Adrenal gland (tissue), 12 donors: Measurements from ENCODE around the gene NFATC3. TPM values are rescaled to one million over a fixed set of nuclear protein-coding genes. Genes with fewer than 3 reads are reported as not detected.

ENCODE experiments used
- DNase-seq, 7 donors: peaks; one replicate each; pipeline ENCODE4 v3.0.0-alpha.2; 2019 to 2020
- H3K27ac ChIP-seq, 5 donors: fragments of 200-600 bp; sonication (generic) in 4 of 5; 1 replicate in 3 of 5; 2 replicates in 2 of 5; pipeline versions ENCODE4 v1.5.1 to v1.8.0; 2016 to 2020; ENCODE audit warnings: mild to moderate bottlenecking in 1 of 5
- H3K27me3 ChIP-seq: fragments of 200-600 bp; 2 replicates; pipeline ENCODE4 v1.8.0; 2021
- H3K36me3 ChIP-seq, 2 donors: fragments of 200-600 bp; replicated peaks in 1 of 2; 1 replicate in 1 of 2; 2 replicates in 1 of 2; pipeline versions ENCODE4 v1.5.1 to v1.8.0; 2018 to 2022
- H3K4me1 ChIP-seq, 2 donors: fragments of 200-600 bp; replicated peaks in 1 of 2; 1 replicate in 1 of 2; 2 replicates in 1 of 2; pipeline versions ENCODE4 v1.5.1 to v1.8.0; 2018 to 2021
- H3K4me3 ChIP-seq, 4 donors: fragments of 200-600 bp; sonication (generic) in 3 of 4; one replicate each; pipeline ENCODE4 v1.5.1; 2016 to 2018
- H3K9me3 ChIP-seq, 3 donors: fragments of 200-600 bp; sonication (generic) in 1 of 3; replicated peaks in 1 of 3; 1 replicate in 2 of 3; 2 replicates in 1 of 3; pipeline versions ENCODE4 v1.5.1 to v1.8.0; 2016 to 2021
- CTCF ChIP-seq, 6 experiments: fragments of 450-650 bp in 4 of 6; fragments of 200-600 bp in 2 of 6; sonication (generic) in 1 of 6; IDR thresholded peaks; 1 replicate in 5 of 6; 2 replicates in 1 of 6; pipeline versions ENCODE4 v1.5.1 to v1.8.0; 2016 to 2021; ENCODE audit warnings: antibody characterized with exemption in 6 of 6, mild to moderate bottlenecking in 2 of 6, moderate library complexity in 1 of 6
- POLR2A ChIP-seq, 2 donors: fragments of 450-650 bp; IDR thresholded peaks; one replicate each; pipeline ENCODE4 v1.6.1; 2017; ENCODE audit warnings: antibody characterized with exemption in 2 of 2, mild to moderate bottlenecking in 2 of 2, moderate library complexity in 1 of 2
- WGBS, 4 donors: extraction: QIAGEN DNeasy Blood & Tissue Kit in 2 of 4; methylation state at CpG; one replicate each; pipeline versions ENCODE4 v1.1.5 to v1.1.7; 2013 to 2017; 5-methylcytosine and 5-hydroxymethylcytosine counted together
- intact Hi-C, 2 donors: fragments of 100-400 bp; cut with DNase I; formaldehyde crosslinking; loops; one replicate each; pipeline versions ENCODE4 v1.14.1 to v1.15.0; 2022 to 2023
- polyA plus RNA-seq, 3 donors: library from polyadenylated mRNA; stranded (reverse); fragments of 200-250 nt in 2 of 3; fragments of 350-450 nt in 1 of 3; fragmentation: Illumina TruSeq in 1 of 3; extraction: RNeasy Lipid Tissue Mini Kit (QIAGEN cat#74804) in 1 of 3; gene quantifications; one replicate each; pipeline ENCODE4 v1.2.3, GENCODE V29; 2013 to 2014
- total RNA-seq, 9 donors: library from RNA; depleted of rRNA in 4 of 9; stranded (reverse); fragments of >200 nt in 4 of 9; fragments of 120-200 nt in 1 of 9; fragmentation: NEBNext Ultra II Directional in 1 of 9; extraction: Animal tissue kit (Norgen Biotek cat#: 25700) in 1 of 9; gene quantifications; one replicate each; pipeline versions ENCODE4 v1.1.0 to v1.2.4, GENCODE V29; 2013 to 2023
- donor health status: healthy with polysubstance abuse.
- donor health status: Bipolar disorder and iron deficiency.
- donor health status: DM: yes; HTN: yes; CAD: no.
- donor health status: DM: no; HTN: no; CAD: no.
- donor health status: DM: no; HTN: no; CAD: no.
- donor health status: DM: yes; HTN: yes; CAD: no.

The NFATC3 gene
- total and polyA plus RNA-seq, 12 donors = 6.6 to 81.2 (median 34.3) TPM

GRCh38 chr16:68094614-68094934 is 9.4 kb downstream of the NFATC3 start:
- no peaks in the 10 kb centered on the region for H3K36me3 ChIP-seq
- no peaks in the 10 kb centered on the region for H3K27me3 ChIP-seq
- H3K27ac ChIP-seq = no peak overlapping the region
- no peaks in the 10 kb centered on the region for H3K9me3 ChIP-seq
- no peak for DNase-seq
- TF ChIP-seq CTCF (IDR thresholded peaks at IDR 0.05) = no peak
- no peak for TF ChIP-seq POLR2A (IDR thresholded peaks at IDR 0.05)
- WGBS, 4 donors = 71 to 82% (median 77%) methylated on average over 4 of the region's 4 CpGs
- intact Hi-C loops = loop anchor here in 1 of 2 donors (10.0 kb wide), 1 partner anchor 140 kb away; the partner anchor contains the start of gene ESRP2
- no peak overlapping the region for H3K4me3 ChIP-seq
- H3K4me1 ChIP-seq = peaks cover 21 to 53% of the 10 kb centered on the region in 2 donors

- TF ChIP-seq POLR2A (IDR thresholded peaks at IDR 0.05) (no peak), CTCF (IDR thresholded peaks at IDR 0.05) (no peak)
- H3K4me3 ChIP-seq = no peak overlapping the region
- no peak overlapping the region for H3K27ac ChIP-seq
- H3K36me3 ChIP-seq = no peaks in the 10 kb centered on the region
- no peaks in the 10 kb centered on the region for H3K27me3 ChIP-seq
- intact Hi-C loops = loop anchor here in 1 of 2 donors (10.0 kb wide), 1 partner anchor 138 kb away; the partner anchor contains the start of gene ESRP2
- 91 to 97% (median 96%) methylated on average over 2 of the region's 2 CpGs for WGBS, 4 donors
- DNase-seq = no peak
- H3K4me1 ChIP-seq = peaks cover 18 to 37% of the 10 kb centered on the region in 2 donors
- H3K9me3 ChIP-seq = no peaks in the 10 kb centered on the region
Measured at GRCh38 chr16:68096491-68096890, 11.3 kb downstream of the NFATC3 start.

GRCh38 chr16:68097088-68097487 is 11.9 kb downstream of the NFATC3 start:
- no peak for DNase-seq

GRCh38 chr16:68097895-68098294 is 12.7 kb downstream of the NFATC3 start:
- intact Hi-C loops = loop anchor here in 1 of 2 donors (10.0 kb wide), 1 partner anchor 137 kb away; the partner anchor contains the start of gene ESRP2
- H3K36me3 ChIP-seq = no peaks in the 10 kb centered on the region
- no peak overlapping the region for H3K27ac ChIP-seq
- H3K9me3 ChIP-seq = no peaks in the 10 kb centered on the region
- TF ChIP-seq CTCF (IDR thresholded peaks at IDR 0.05) = no peak
- TF ChIP-seq POLR2A (IDR thresholded peaks at IDR 0.05) = no peak
- H3K4me1 ChIP-seq = peaks cover 12 to 28% of the 10 kb centered on the region in 2 donors
- WGBS, 4 donors = 95 to 98% (median 96%) methylated on average over 3 of the region's 3 CpGs
- DNase-seq = no peak
- no peaks in the 10 kb centered on the region for H3K27me3 ChIP-seq
- no peak overlapping the region for H3K4me3 ChIP-seq

More at GRCh38 chr16:68097088-68097487, 11.9 kb downstream of the NFATC3 start:
- Histone ChIP-seq H3K4me3 (no peak overlapping the region), H3K27ac (no peak overlapping the region), H3K36me3 (no peaks in the 10 kb centered on the region), H3K4me1 (peaks cover 12 to 32% of the 10 kb centered on the region in 2 donors), H3K9me3 (no peaks in the 10 kb centered on the region), H3K27me3 (no peaks in the 10 kb centered on the region)
- intact Hi-C loops = loop anchor here in 1 of 2 donors (10.0 kb wide), 1 partner anchor 138 kb away; the partner anchor contains the start of gene ESRP2
- no peak for TF ChIP-seq CTCF (IDR thresholded peaks at IDR 0.05)
- no peak for TF ChIP-seq POLR2A (IDR thresholded peaks at IDR 0.05)
